HCEC 1CT (cell line): ENCODE data around the gene PKIB.
A peak's percentile ranks its signal among the peaks of the same experiment; 100 is the strongest.

ENCODE experiments used
- DNase-seq: peaks from one replicate; pipeline ENCODE4 v3.0.0-alpha.2; 2017

Gene PKIB

DNA sequence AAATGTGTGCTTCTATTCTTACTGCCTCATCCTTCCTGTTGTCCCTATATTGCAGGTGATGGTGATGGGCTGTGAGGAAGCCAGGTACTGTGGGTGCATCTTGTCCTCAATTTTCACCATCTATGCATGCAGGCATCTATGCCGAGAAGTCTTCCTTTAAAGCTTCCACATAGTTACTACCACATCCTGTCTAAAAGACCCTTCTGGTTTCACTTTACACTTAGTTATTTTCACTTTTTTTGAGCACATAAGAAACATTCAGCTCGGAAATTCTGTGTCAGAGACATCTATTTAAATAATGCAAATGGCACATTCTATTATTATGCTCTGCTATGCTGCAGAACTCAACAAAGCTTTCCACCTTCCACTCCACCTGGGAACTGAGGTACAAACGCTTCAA is 141.1 kb downstream of the PKIB start:
- DNase-seq = no peak

- no peak for DNase-seq
These were observed 142.3 kb downstream of the PKIB start for GRCh38 chr6:122752459-122752858.

GRCh38 chr6:122753000-122753687 is 142.9 kb downstream of the PKIB start:
- no peak for DNase-seq

GRCh38 chr6:122753688-122754056 is 143.5 kb downstream of the PKIB start:
- DNase-seq = peak; percentile 9

GRCh38 chr6:122754191-122754731 is 144.1 kb downstream of the PKIB start:
- no peak for DNase-seq

DNA sequence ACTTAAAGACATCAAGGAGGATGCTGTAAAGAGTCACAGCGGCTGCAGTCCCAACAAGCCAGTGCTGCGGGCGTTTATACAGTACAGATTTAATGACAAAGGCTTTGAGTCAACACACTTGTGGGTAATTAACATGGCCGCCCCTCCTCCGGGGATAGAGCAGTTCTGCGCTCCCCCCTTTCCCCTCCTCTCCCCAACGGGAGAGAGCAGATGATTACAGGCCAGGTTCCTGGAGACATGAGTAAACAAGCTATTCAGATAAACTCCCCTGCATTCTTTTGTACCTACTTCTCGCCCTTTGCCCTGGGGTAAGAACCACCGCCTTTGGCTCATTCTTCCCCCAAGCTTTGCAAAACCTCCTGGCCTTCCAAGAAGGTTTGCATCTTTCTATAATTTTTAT is 145.7 kb downstream of the PKIB start:
- no peak for DNase-seq

GRCh38 chr6:122758927-122759334 is 148.7 kb downstream of the PKIB start:
- DNase-seq = no peak

GRCh38 chr6:122760330-122760729 is 150.1 kb downstream of the PKIB start:
- no peak for DNase-seq

GRCh38 chr6:122766256-122766655 is 156.1 kb downstream of the PKIB start:
- DNase-seq = no peak

DNA sequence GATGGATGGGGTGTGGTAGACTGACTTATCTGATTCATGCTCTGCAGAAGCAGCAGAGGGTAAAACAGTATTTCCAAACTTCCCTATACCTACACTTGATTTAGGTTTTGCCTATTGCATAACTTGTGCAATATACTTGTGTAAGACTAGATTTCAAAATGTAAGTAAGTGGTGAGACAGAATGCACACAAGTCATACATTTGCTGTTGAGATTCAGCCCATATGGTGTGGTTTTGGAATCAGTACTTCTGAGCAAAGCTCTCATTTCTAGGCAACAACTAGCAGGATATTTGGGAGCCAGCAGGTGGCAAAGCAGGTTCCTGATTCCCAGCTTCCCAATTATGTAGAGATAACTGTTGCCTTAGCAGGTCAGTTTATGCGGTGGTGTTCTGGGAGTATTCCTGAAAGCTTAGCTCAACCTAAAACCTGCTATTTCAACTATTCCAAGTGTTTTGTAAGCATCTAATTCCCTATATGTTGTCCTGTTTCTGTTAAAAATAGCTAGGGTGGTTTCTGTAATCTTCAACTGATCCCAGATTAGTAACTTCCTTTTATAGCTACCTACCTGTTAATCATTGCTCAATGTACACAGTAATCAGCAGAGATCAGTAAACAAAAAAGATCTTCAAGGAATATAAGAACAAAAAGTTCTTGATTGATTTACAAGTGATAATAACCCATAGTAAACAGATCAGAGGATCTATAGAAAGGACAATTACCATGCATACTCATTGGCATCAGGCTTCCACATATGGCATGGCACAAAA is 160.8 kb downstream of the PKIB start:
- DNase-seq = no peak

DNA sequence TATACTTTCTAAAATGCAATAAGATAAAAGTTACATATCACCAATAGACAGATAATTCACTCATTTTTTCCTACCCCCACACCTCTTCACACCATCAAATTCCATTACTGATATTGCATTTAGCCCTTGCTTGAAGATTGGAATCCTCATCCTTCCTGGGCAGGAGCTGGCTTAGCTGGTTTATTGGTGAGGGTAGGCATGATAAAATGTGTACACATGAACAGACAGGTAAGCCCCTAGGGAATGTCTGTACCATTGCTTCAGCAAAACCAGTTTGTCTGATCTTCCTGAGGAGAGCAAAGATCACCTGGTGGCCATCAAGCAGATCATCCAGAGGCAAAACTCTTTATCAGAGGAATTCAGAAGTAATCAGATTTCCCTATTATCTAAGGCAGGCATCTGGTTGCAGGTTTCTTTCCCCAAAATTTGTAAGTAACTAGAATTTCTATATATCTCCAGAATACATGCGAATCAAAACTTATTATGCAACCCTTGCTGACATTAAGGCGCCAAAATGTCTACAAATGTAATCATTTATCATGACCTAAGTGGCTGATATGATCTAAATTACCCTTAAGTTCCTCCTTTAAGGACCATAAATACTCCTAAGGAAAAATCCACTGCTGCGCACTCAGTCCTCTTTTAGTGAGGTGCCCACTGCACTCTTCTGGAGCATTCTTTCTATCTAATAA is 162.7 kb downstream of the PKIB start:
- DNase-seq = no peak
